SW 1271 (cell line): ENCODE results near the gene RPS6KA2.
A peak's percentile ranks its signal among the peaks of the same experiment; 100 is the strongest.
"Not testable (repeated sequence)": the region's sequence is repeated elsewhere in the genome, so short reads cannot be mapped to it uniquely, and the experiment has no call there.

ENCODE experiments used
- DNase-seq, 2 experiments: peaks; one replicate each; lab custom pipeline; 2025; lab: John Stamatoyannopoulos, UW

The RPS6KA2 gene

GRCh38 chr6:166529586-166529985 is 97.5 kb downstream of the RPS6KA2 start:
- no peak for DNase-seq

- DNase-seq = not testable (repeated sequence)
These were observed 98.0 kb downstream of the RPS6KA2 start for GRCh38 chr6:166529058-166529457.

- no peak for DNase-seq
These were observed 99.2 kb downstream of the RPS6KA2 start for GRCh38 chr6:166527849-166528248.

- DNase-seq = no peak
These were observed 100.1 kb downstream of the RPS6KA2 start for GRCh38 chr6:166526937-166527336.

GRCh38 chr6:166525567-166525966 is 101.5 kb downstream of the RPS6KA2 start:
- no peak for DNase-seq

GRCh38 chr6:166523782-166524559 is 103.1 kb downstream of the RPS6KA2 start:
- no peak for DNase-seq

- no peak for DNase-seq
These were observed 105.9 kb downstream of the RPS6KA2 start for GRCh38 chr6:166520905-166521834.

GRCh38 chr6:166516251-166516884 is 110.7 kb downstream of the RPS6KA2 start:
- no peak for DNase-seq

GRCh38 chr6:166515072-166515810 is 111.8 kb downstream of the RPS6KA2 start:
- peak; percentile 26 to 66 for DNase-seq

GRCh38 chr6:166514196-166514595 is 112.9 kb downstream of the RPS6KA2 start:
- DNase-seq = no peak

- DNase-seq = no peak
These were observed 114.5 kb downstream of the RPS6KA2 start for GRCh38 chr6:166512567-166512966.

GRCh38 chr6:166511316-166511715 is 115.7 kb downstream of the RPS6KA2 start:
- no peak for DNase-seq

GRCh38 chr6:166509193-166509592 is 117.9 kb downstream of the RPS6KA2 start:
- DNase-seq = no peak

- DNase-seq = no peak
These were observed 118.3 kb downstream of the RPS6KA2 start for GRCh38 chr6:166508726-166509125.

- DNase-seq = no peak
These were observed 119.1 kb downstream of the RPS6KA2 start for GRCh38 chr6:166507809-166508564.

GRCh38 chr6:166507380-166507779 is 119.7 kb downstream of the RPS6KA2 start:
- no peak for DNase-seq

- DNase-seq = no peak
These were observed 121.7 kb downstream of the RPS6KA2 start for GRCh38 chr6:166505133-166505905.

- DNase-seq = no peak
These were observed 123.0 kb downstream of the RPS6KA2 start for GRCh38 chr6:166504100-166504499.

- no peak for DNase-seq
These were observed 123.8 kb downstream of the RPS6KA2 start for GRCh38 chr6:166503167-166503744.

- DNase-seq = no peak
These were observed 124.6 kb downstream of the RPS6KA2 start for GRCh38 chr6:166502453-166502852.
